Naive thymus-derived CD4-positive, alpha-beta T cell (primary cell): ENCODE results near the gene CRYBG2. TPM values are rescaled to one million over a fixed set of nuclear protein-coding genes. Genes with fewer than 3 reads are reported as not detected.

Source experiments
- ATAC-seq: fragments of 150-1000 bp; cut with Tn5 transposase; 2 replicates; pipeline ENCODE4 v1.10.0; 2021; ENCODE audit warnings: mild to moderate bottlenecking, moderate library complexity
- CTCF ChIA-PET: fragments of 350-600 bp; sonication (Branson Sonifier 250); formaldehyde crosslinking; loops from one replicate; lab custom pipeline; 2021; ENCODE audit warnings: antibody characterized with exemption; lab: Charles Lee
- POLR2A ChIA-PET: fragments of 350-600 bp; sonication (Branson Sonifier 250); formaldehyde crosslinking; loops from one replicate; lab custom pipeline; 2021; ENCODE audit warnings: antibody characterized with exemption, inconsistent platforms; lab: Charles Lee
- DNase-seq, 9 donors: peaks; one replicate each; pipeline versions ENCODE4 v3.0.0 to v3.0.0-alpha.2; 2020 to 2022; ENCODE audit warnings: mixed read lengths in 1 of 9
- H3K27ac ChIP-seq: one replicate; pipeline ENCODE4 v1.7.0; 2013; ENCODE audit warnings: mild to moderate bottlenecking, low read depth, low read length, moderate library complexity
- H3K27me3 ChIP-seq, 2 donors: one replicate each; pipeline ENCODE4 v1.7.0; 2013; ENCODE audit warnings: low read length in 2 of 2, mild to moderate bottlenecking in 2 of 2, moderate library complexity in 2 of 2; ENCODE audit not compliant: control insufficient read depth in 2 of 2, insufficient read depth in 2 of 2
- H3K36me3 ChIP-seq, 3 experiments: 1 replicate in 2 of 3; 2 replicates in 1 of 3; pipeline ENCODE4 v1.7.0; 2013; ENCODE audit warnings: low read length in 3 of 3, mild to moderate bottlenecking in 3 of 3, moderate library complexity in 1 of 3; ENCODE audit not compliant: insufficient read depth in 3 of 3, control insufficient read depth in 2 of 3
- H3K4me1 ChIP-seq, 2 donors: one replicate each; pipeline ENCODE4 v1.7.0; 2013; ENCODE audit warnings: low read length in 2 of 2, mild to moderate bottlenecking in 2 of 2, moderate library complexity in 1 of 2; ENCODE audit not compliant: control insufficient read depth in 2 of 2, insufficient read depth in 2 of 2
- H3K4me3 ChIP-seq: 2 replicates; pipeline ENCODE4 v1.7.0; 2013; ENCODE audit warnings: mild to moderate bottlenecking, low read length
- H3K9me3 ChIP-seq, 3 experiments: 1 replicate in 2 of 3; 2 replicates in 1 of 3; pipeline ENCODE4 v1.7.0; 2013; ENCODE audit warnings: low read length in 3 of 3; ENCODE audit not compliant: control insufficient read depth in 2 of 3
- H3K27ac Mint-ChIP-seq, 9 donors: one replicate each; pipeline ENCODE4 v1.8.0; 2020 to 2022; ENCODE audit warnings: mixed read lengths in 9 of 9, mild to moderate bottlenecking in 8 of 9, moderate library complexity in 5 of 9, inconsistent platforms in 2 of 9
- H3K27me3 Mint-ChIP-seq, 5 donors: one replicate each; pipeline ENCODE4 v1.8.0; 2021 to 2022; ENCODE audit warnings: mixed read lengths in 5 of 5, mild to moderate bottlenecking in 1 of 5
- H3K36me3 Mint-ChIP-seq, 5 donors: one replicate each; pipeline ENCODE4 v1.8.0; 2020 to 2022; ENCODE audit warnings: mixed read lengths in 5 of 5, mild to moderate bottlenecking in 3 of 5, inconsistent platforms in 1 of 5
- H3K4me1 Mint-ChIP-seq, 7 donors: one replicate each; pipeline ENCODE4 v1.8.0; 2020 to 2022; ENCODE audit warnings: mixed read lengths in 7 of 7, mild to moderate bottlenecking in 3 of 7, inconsistent platforms in 1 of 7
- H3K4me3 Mint-ChIP-seq, 10 donors: one replicate each; pipeline ENCODE4 v1.8.0; 2020 to 2022; ENCODE audit warnings: mild to moderate bottlenecking in 10 of 10, mixed read lengths in 10 of 10, moderate library complexity in 6 of 10, inconsistent platforms in 2 of 10
- H3K9me3 Mint-ChIP-seq, 11 donors: one replicate each; pipeline ENCODE4 v1.8.0; 2020 to 2022; ENCODE audit warnings: mixed read lengths in 11 of 11, mild to moderate bottlenecking in 4 of 11, inconsistent platforms in 1 of 11, moderate library complexity in 1 of 11
- intact Hi-C, 2 donors: fragments of 100-400 bp; cut with micrococcal nuclease; formaldehyde crosslinking; loops; one replicate each; pipeline ENCODE4 v1.15.1; 2023
- polyA plus RNA-seq, 2 donors: library from polyadenylated mRNA; unstranded; fragments of 300-500 nt; fragmentation: Illumina TruSeq; gene quantifications; one replicate each; pipeline ENCODE4 v1.2.3, GENCODE V29; 2021
- total RNA-seq, 6 experiments: library from RNA in 5 of 6; stranded (reverse) in 5 of 6; gene quantifications; 1 replicate in 5 of 6; 2 replicates in 1 of 6; pipeline ENCODE4 v1.2.3 and lab custom pipeline; 2021 to 2026

The CRYBG2 gene
- total and polyA plus RNA-seq, 7 experiments from 2014 or later = 0.59 to 1.5 (median 1.1) TPM; not detected in 2

- no peak for ATAC-seq
- Histone ChIP-seq H3K27me3 (no peaks in the 10 kb centered on the region), H3K27ac (no peak overlapping the region), H3K4me3 (no peak overlapping the region), H3K4me1 (peaks cover 0 to 7% of the 10 kb centered on the region in 2 donors), H3K9me3 (no peaks in the 10 kb centered on the region), H3K36me3 (peaks cover 0 to 18% (median 0%) of the 10 kb centered on the region in 3 experiments)
- Mint-ChIP-seq H3K36me3 (peaks cover 0 to 25% (median 3%) of the 10 kb centered on the region in 5 donors), H3K4me3 (no peak overlapping the region), H3K27me3 (no peaks in the 10 kb centered on the region), H3K27ac (no peak overlapping the region), H3K9me3 (no peaks in the 10 kb centered on the region), H3K4me1 (peaks cover 7 to 51% (median 31%) of the 10 kb centered on the region in 7 donors)
- CTCF ChIA-PET = no interaction called here
- POLR2A ChIA-PET = interaction anchor here (0.8 to 35.3 kb wide), 6 partner anchors 10 to 23 kb away, joined by 3 to 1967 read pairs (median 10); partner anchors contain the start of genes CD52, SH3BGRL3 and UBXN11
- intact Hi-C loops = no loop called here
- no peak for DNase-seq
Observed at GRCh38 chr1:26297791-26298124, 56.2 kb downstream of the CRYBG2 start.

GRCh38 chr1:26297057-26297790 is 56.7 kb downstream of the CRYBG2 start:
- intact Hi-C loops = no loop called here
- H3K27ac ChIP-seq = no peak overlapping the region
- ChIA-PET POLR2A (interaction anchor here (0.8 to 35.3 kb wide), 6 partner anchors 11 to 23 kb away, joined by 3 to 1967 read pairs (median 10); partner anchors contain the start of genes CD52, SH3BGRL3 and UBXN11), CTCF (interaction anchor here (1.1 kb wide), 1 partner anchor 67 kb away, joined by 3 read pairs; no protein-coding TSS in a partner anchor)
- H3K4me3 Mint-ChIP-seq = no peak overlapping the region
- H3K27ac Mint-ChIP-seq = no peak overlapping the region
- peaks cover 0 to 18% (median 0%) of the 10 kb centered on the region in 3 experiments for H3K36me3 ChIP-seq
- peaks cover 7 to 52% (median 35%) of the 10 kb centered on the region in 7 donors for H3K4me1 Mint-ChIP-seq
- no peaks in the 10 kb centered on the region for H3K9me3 ChIP-seq
- H3K27me3 ChIP-seq = no peaks in the 10 kb centered on the region
- H3K4me1 ChIP-seq = peaks cover 2 to 12% of the 10 kb centered on the region in 2 donors
- no peaks in the 10 kb centered on the region for H3K27me3 Mint-ChIP-seq
- no peak overlapping the region for H3K4me3 ChIP-seq
- peaks cover 0 to 25% (median 3%) of the 10 kb centered on the region in 5 donors for H3K36me3 Mint-ChIP-seq
- DNase-seq (no peak), ATAC-seq (no peak)
- no peaks in the 10 kb centered on the region for H3K9me3 Mint-ChIP-seq

- Histone ChIP-seq H3K27me3 (no peaks in the 10 kb centered on the region), H3K36me3 (peaks cover 0 to 18% (median 0%) of the 10 kb centered on the region in 3 experiments), H3K4me1 (peaks cover 9 to 19% of the 10 kb centered on the region in 2 donors), H3K27ac (no peak overlapping the region), H3K4me3 (no peak overlapping the region), H3K9me3 (no peaks in the 10 kb centered on the region)
- peaks cover 12 to 60% (median 42%) of the 10 kb centered on the region in 7 donors for H3K4me1 Mint-ChIP-seq
- intact Hi-C loops = no loop called here
- CTCF ChIA-PET = interaction anchor here (1.1 kb wide), 1 partner anchor 68 kb away, joined by 3 read pairs; no protein-coding TSS in a partner anchor
- peaks cover 0 to 25% (median 3%) of the 10 kb centered on the region in 5 donors for H3K36me3 Mint-ChIP-seq
- POLR2A ChIA-PET = interaction anchor here (1.1 to 35.3 kb wide), 5 partner anchors 12 to 24 kb away, joined by 4 to 1967 read pairs (median 13); partner anchors contain the start of genes CD52, SH3BGRL3 and UBXN11
- no peaks in the 10 kb centered on the region for H3K27me3 Mint-ChIP-seq
- DNase-seq (no peak), ATAC-seq (no peak)
- no peak overlapping the region for H3K4me3 Mint-ChIP-seq
- no peaks in the 10 kb centered on the region for H3K9me3 Mint-ChIP-seq
- H3K27ac Mint-ChIP-seq = peak overlapping the region in 2 of 9 donors; percentile 30 to 39
Observed at GRCh38 chr1:26296340-26297056, 57.4 kb downstream of the CRYBG2 start.

GRCh38 chr1:26295194-26296138 is 58.5 kb downstream of the CRYBG2 start:
- Histone ChIP-seq H3K36me3 (peaks cover 0 to 18% (median 0%) of the 10 kb centered on the region in 3 experiments), H3K4me1 (peaks cover 19 to 29% of the 10 kb centered on the region in 2 donors), H3K27ac (no peak overlapping the region), H3K27me3 (no peaks in the 10 kb centered on the region), H3K4me3 (no peak overlapping the region), H3K9me3 (no peaks in the 10 kb centered on the region)
- CTCF ChIA-PET = interaction anchor here (0.5 to 0.8 kb wide), 2 partner anchors 12 to 1331 kb away, joined by 3 to 4 read pairs; no protein-coding TSS in a partner anchor
- DNase-seq (no peak), ATAC-seq (no peak)
- H3K27me3 Mint-ChIP-seq = no peaks in the 10 kb centered on the region
- H3K9me3 Mint-ChIP-seq = no peaks in the 10 kb centered on the region
- H3K4me3 Mint-ChIP-seq = no peak overlapping the region
- H3K4me1 Mint-ChIP-seq = peaks cover 14 to 64% (median 47%) of the 10 kb centered on the region in 7 donors
- POLR2A ChIA-PET = interaction anchor here (2.4 to 26.8 kb wide), 3 partner anchors 13 to 23 kb away, joined by 13 to 1967 read pairs (median 45); partner anchors contain the start of genes CD52 and UBXN11
- peaks cover 0 to 25% (median 3%) of the 10 kb centered on the region in 5 donors for H3K36me3 Mint-ChIP-seq
- intact Hi-C loops = no loop called here
- H3K27ac Mint-ChIP-seq = peak overlapping the region in 7 of 9 donors; percentile 39 to 96 (median 78)

- H3K4me3 Mint-ChIP-seq = peak overlapping the region in 1 of 10 donors; percentile 16
- Histone ChIP-seq H3K4me3 (no peak overlapping the region), H3K27me3 (no peaks in the 10 kb centered on the region), H3K27ac (no peak overlapping the region), H3K36me3 (peaks cover 0 to 18% (median 0%) of the 10 kb centered on the region in 3 experiments), H3K9me3 (no peaks in the 10 kb centered on the region), H3K4me1 (peaks cover 34 to 44% of the 10 kb centered on the region in 2 donors)
- ATAC-seq (no peak), DNase-seq (no peak)
- CTCF ChIA-PET = interaction anchor here (0.7 to 1.3 kb wide), 4 partner anchors 10 to 27 kb away, joined by 3 read pairs; no protein-coding TSS in a partner anchor
- intact Hi-C loops = no loop called here
- peaks cover 0 to 25% (median 3%) of the 10 kb centered on the region in 5 donors for H3K36me3 Mint-ChIP-seq
- H3K4me1 Mint-ChIP-seq = peaks cover 23 to 66% (median 51%) of the 10 kb centered on the region in 7 donors
- no peaks in the 10 kb centered on the region for H3K27me3 Mint-ChIP-seq
- H3K27ac Mint-ChIP-seq = peak overlapping the region in 4 of 9 donors; percentile 39 to 96 (median 63)
- no peaks in the 10 kb centered on the region for H3K9me3 Mint-ChIP-seq
- POLR2A ChIA-PET = interaction anchor here (0.7 to 26.8 kb wide), 3 partner anchors 15 to 79 kb away, joined by 3 to 1967 read pairs (median 109); partner anchors contain the start of genes CD52, SH3BGRL3 and UBXN11
Observed at GRCh38 chr1:26293911-26294463, 59.9 kb downstream of the CRYBG2 start.
